K562 (cell line): ENCODE results near the gene FAM193A. TPM values are rescaled to one million over a fixed set of nuclear protein-coding genes. Genes with fewer than 3 reads are reported as not detected.

Experiments
- ATAC-seq: fragments of 200-7000 bp; cut with Tn5 transposase; 3 replicates; pipeline ENCODE4 v1.9.1; 2020; ENCODE audit warnings: moderate library complexity
- BruUV-seq: library from RNA; stranded (reverse); fragments of 400-500 nt; replicated peaks from 2 replicates; lab custom pipeline; 2021; lab: Mats Ljungman, UMichigan
- CTCF ChIA-PET: fragments of 300-600 bp; formaldehyde crosslinking; extraction: SDS; loops from one replicate; lab custom pipeline; 2021; ENCODE audit warnings: low intra/inter-chr PET ratio; lab: Yijun Ruan, JAX
- POLR2A ChIA-PET: fragments of 300-600, 350-650 bp; sonication (Branson Sonifier 250); formaldehyde crosslinking; extraction: SDS; loops from one replicate; lab custom pipeline; 2021; ENCODE audit warnings: antibody characterized with exemption, inconsistent platforms; lab: Yijun Ruan, JAX
- DNase-seq, 4 experiments: peaks; one replicate each; pipeline versions ENCODE4 v3.0.0 to v3.0.0-alpha.2; 2011 to 2018; ENCODE audit warnings: low spot score in 3 of 4, mixed read lengths in 3 of 4; ENCODE audit errors: extremely low read depth in 1 of 4
- FAIRE-seq: peaks from 2 replicates; lab custom pipeline; 2011; peaks lifted over from hg19 to GRCh38; lab: Jason Lieb, UNC
- H2AFZ ChIP-seq: 2 replicates; pipeline ENCODE4 v1.6.0; 2011; ENCODE audit warnings: low read depth, low read length, control low read depth, inconsistent platforms
- H3K27ac ChIP-seq: fragments of 200-600 bp; 3 replicates; pipeline ENCODE4 v1.8.0; 2011; ENCODE audit warnings: low read depth, mild to moderate bottlenecking, control low read depth, inconsistent platforms, low read length, moderate library complexity, mixed read lengths; ENCODE audit errors: extremely low read depth
- H3K27me3 ChIP-seq, 2 experiments: fragments of 300-600 bp in 1 of 2; 2 replicates in 1 of 2; 3 replicates in 1 of 2; pipeline versions ENCODE4 v1.6.0 to v1.8.0; 2011; ENCODE audit warnings: inconsistent platforms in 2 of 2, low read length in 2 of 2, mild to moderate bottlenecking in 1 of 2, mixed read lengths in 1 of 2, moderate library complexity in 1 of 2; ENCODE audit not compliant: control insufficient read depth in 2 of 2, insufficient read depth in 2 of 2
- H3K36me3 ChIP-seq: fragments of 300-600 bp; 3 replicates; pipeline ENCODE4 v1.8.0; 2011; ENCODE audit warnings: mild to moderate bottlenecking, low read length, inconsistent platforms; ENCODE audit not compliant: control insufficient read depth, insufficient read depth
- H3K4me1 ChIP-seq, 2 experiments: fragments of 200-600 bp in 1 of 2; replicated peaks in 1 of 2; 2 replicates in 1 of 2; 3 replicates in 1 of 2; pipeline versions ENCODE4 v1.5.1 to v1.8.0; 2011; ENCODE audit warnings: inconsistent platforms in 2 of 2, low read length in 2 of 2, mild to moderate bottlenecking in 1 of 2, mixed read lengths in 1 of 2, moderate library complexity in 1 of 2; ENCODE audit not compliant: control insufficient read depth in 2 of 2, insufficient read depth in 2 of 2
- H3K4me2 ChIP-seq: 2 replicates; pipeline ENCODE4 v1.6.1; 2011; ENCODE audit warnings: low read length, control low read depth, inconsistent platforms, mixed read lengths; ENCODE audit not compliant: insufficient read depth
- H3K4me3 ChIP-seq: fragments of 200-600 bp; sonication (generic), shearing (Covaris generic); 2 replicates; pipeline ENCODE4 v1.5.1; 2016; ENCODE audit warnings: control low read depth, inconsistent platforms
- H3K79me2 ChIP-seq: fragments of 200-600 bp; 3 replicates; pipeline ENCODE4 v1.8.0; 2011; ENCODE audit warnings: low read length, inconsistent platforms; ENCODE audit not compliant: control insufficient read depth, insufficient read depth
- H3K9ac ChIP-seq, 2 experiments: 2 replicates each; pipeline versions ENCODE4 v1.6.0 to v1.6.1; 2011; ENCODE audit warnings: low read depth in 2 of 2, low read length in 2 of 2, control low read depth in 1 of 2, inconsistent platforms in 1 of 2, mild to moderate bottlenecking in 1 of 2, mixed read lengths in 1 of 2; ENCODE audit not compliant: insufficient read depth in 1 of 2
- H3K9me1 ChIP-seq: one replicate; pipeline ENCODE4 v1.6.0; 2011; ENCODE audit warnings: inconsistent platforms, mild to moderate bottlenecking, low read length, moderate library complexity; ENCODE audit not compliant: control insufficient read depth, insufficient read depth
- H3K9me3 ChIP-seq: replicated peaks from 2 replicates; pipeline ENCODE4 v1.5.1; 2011; ENCODE audit warnings: low read depth, low read length, inconsistent platforms; ENCODE audit not compliant: control insufficient read depth, insufficient read depth
- H4K20me1 ChIP-seq: replicated peaks from 2 replicates; pipeline ENCODE4 v1.6.1; 2011; ENCODE audit warnings: low read length, inconsistent platforms, mixed read lengths; ENCODE audit not compliant: control insufficient read depth, insufficient read depth
- CCAR2 ChIP-seq: fragments of 200-400 bp; formaldehyde crosslinking; IDR thresholded peaks from 2 replicates; pipeline ENCODE4 v1.6.1; 2017; ENCODE audit warnings: mild to moderate bottlenecking, low read depth, low read length
- CREBBP ChIP-seq: IDR thresholded peaks from one replicate; pipeline ENCODE4 v1.6.1; 2012; ENCODE audit warnings: low read depth, mild to moderate bottlenecking, control low read depth, inconsistent platforms, low read length
- ELF1 ChIP-seq: fragments of 200-800 bp; sonication (Bioruptor generic); IDR thresholded peaks from 2 replicates; pipeline ENCODE4 v1.6.1; 2016; ENCODE audit warnings: missing genetic modification characterization, missing compliant biosample characterization
- FOSL1 ChIP-seq: fragments of 200-800 bp; sonication (Bioruptor generic); conservative IDR thresholded peaks from 2 replicates; pipeline ENCODE4 v1.6.1; 2016; ENCODE audit warnings: missing genetic modification characterization, missing compliant biosample characterization
- JUND ChIP-seq, 2 experiments: IDR thresholded peaks; 2 replicates in 1 of 2; 3 replicates in 1 of 2; pipeline ENCODE4 v1.6.1; 2011; ENCODE audit warnings: borderline replicate concordance in 2 of 2, low read depth in 2 of 2, low read length in 2 of 2, improper control_type of control experiment in 1 of 2, missing biosample characterization in 1 of 2, missing genetic modification characterization in 1 of 2, missing genetic modification reagents in 1 of 2
- MTA1 ChIP-seq: fragments of 450-650 bp; IDR thresholded peaks from 2 replicates; pipeline ENCODE4 v1.6.1; 2017; ENCODE audit warnings: borderline replicate concordance
- NR3C1 ChIP-seq: sonication (generic); formaldehyde crosslinking; IDR thresholded peaks from 2 replicates; pipeline ENCODE4 v1.8.1; 2022; ENCODE audit warnings: missing genetic modification reagents
- PTBP1 ChIP-seq: fragments of 200-400 bp; formaldehyde crosslinking; IDR thresholded peaks from 2 replicates; pipeline ENCODE4 v1.6.1; 2017; ENCODE audit warnings: low read depth, low read length
- SMARCC2 ChIP-seq: fragments of 450-650 bp; IDR thresholded peaks from 2 replicates; pipeline ENCODE4 v1.6.1; 2017; ENCODE audit warnings: antibody characterized with exemption, moderate library complexity, mild to moderate bottlenecking, low read depth
- ZC3H8 ChIP-seq: fragments of 450-650 bp; IDR thresholded peaks from 2 replicates; pipeline ENCODE4 v1.6.1; 2017
- ZNF24 ChIP-seq: fragments of 450-650 bp; IDR thresholded peaks from 2 replicates; pipeline ENCODE4 v1.6.1; 2016
- ZNF282 ChIP-seq: sonication (generic); formaldehyde crosslinking; IDR thresholded peaks from 2 replicates; pipeline ENCODE4 v1.8.1; 2023; ENCODE audit warnings: missing genetic modification reagents
- ZNF41 ChIP-seq: fragments of 250-450 bp; sonication (Bioruptor Pico); conservative IDR thresholded peaks from 2 replicates; pipeline ENCODE4 v1.4.0; 2020; ENCODE audit warnings: mild to moderate bottlenecking
- ZNF696 ChIP-seq: fragments of 250-450 bp; sonication (Bioruptor Pico); conservative IDR thresholded peaks from 2 replicates; pipeline ENCODE4 v1.4.0; 2020; ENCODE audit warnings: mild to moderate bottlenecking, moderate library complexity
- whole genome bisulfite sequencing: fragments of 100-300 bp; shearing (Covaris generic); methylation state at CpG from one replicate; pipeline ENCODE4 v1.1.6; 2016; ENCODE audit warnings: low coverage, mixed read lengths; ENCODE audit not compliant: insufficient coverage; ENCODE audit errors: missing lambda C conversion rate; 5-methylcytosine and 5-hydroxymethylcytosine counted together
- in situ Hi-C: fragments of 300-500 bp; cut with MboI; formaldehyde crosslinking; loops from 4 replicates; pipeline ENCODE4 v1.15.0; 2018; ENCODE audit warnings: inconsistent platforms, mixed read lengths
- intact Hi-C: fragments of 100-400 bp; cut with micrococcal nuclease; formaldehyde crosslinking; loops from 2 replicates; pipeline ENCODE4 v1.14.2; 2022
- polyA plus RNA-seq, 8 experiments: library from polyadenylated mRNA; depleted of rRNA in 4 of 8; stranded (reverse) in 5 of 8; unstranded in 3 of 8; fragments of >200 nt; fragmentation: Nextera tagmentation in 2 of 8; fragmentation: Illumina TruSeq in 1 of 8; extraction: Ambion mirVana in 2 of 8; extraction: Trizol in 1 of 8; gene quantifications; 2 replicates each; pipeline versions ENCODE4 v1.2.1 to v1.2.3, GENCODE V29; 2011 to 2014; ENCODE audit warnings: inconsistent platforms in 1 of 8, missing spikeins in 1 of 8
- total RNA-seq, 7 experiments: library from RNA; depleted of rRNA in 6 of 7; stranded (reverse); fragments of >200 nt in 6 of 7; fragmentation: Illumina TruSeq in 2 of 7; extraction: Trizol in 2 of 7; gene quantifications; 2 replicates each; pipeline versions ENCODE4 v1.2.1 to v1.2.3, GENCODE V29; 2011 to 2021; ENCODE audit warnings: low replicate concordance in 1 of 7
- TF ChIP-seq, protein P1 (sequence below): fragments of 450-650 bp; IDR thresholded peaks from one replicate; pipeline ENCODE4 v1.6.1; 2018; ENCODE audit warnings: mild to moderate bottlenecking, moderate library complexity; ENCODE audit not compliant: partially characterized antibody

Gene FAM193A
- total and polyA plus RNA-seq, 9 of the 15 experiments (the other 6 are each of a cell fraction or from before 2014, with no cell fraction given), result 0.46 to 24.6 (median 9.6) TPM

DNA sequence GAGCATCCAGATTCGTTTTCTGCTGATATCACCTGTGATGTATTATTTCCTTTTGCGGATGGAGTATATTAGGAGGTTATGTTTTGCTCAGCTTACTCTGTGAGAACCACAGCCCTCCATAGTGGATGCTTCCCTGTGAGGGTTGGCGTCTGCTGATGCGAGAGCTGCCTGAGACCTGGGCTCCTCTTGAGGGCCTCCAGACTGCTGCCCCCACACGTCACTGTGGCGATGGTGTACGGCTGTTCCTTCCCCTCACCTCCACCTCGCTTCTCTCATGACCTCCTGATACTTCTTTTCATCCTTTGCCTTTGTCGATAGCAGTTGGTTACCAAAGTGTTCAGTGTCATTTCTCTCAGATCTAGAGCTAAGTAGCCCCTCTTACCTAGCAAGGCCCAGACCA is 148.0 kb downstream of the FAM193A start:
- no peaks in the 10 kb centered on the region for H4K20me1 ChIP-seq
- POLR2A ChIA-PET, result no interaction called here
- in situ Hi-C loops (no loop called here), intact Hi-C loops (no loop called here)
- H3K9me1 ChIP-seq, result no peaks in the 10 kb centered on the region
- H3K4me1 ChIP-seq, result no peaks in the 10 kb centered on the region; a peak in 1 of 5 replicates
- no peak overlapping the region for H3K27ac ChIP-seq
- H2AFZ ChIP-seq, result no peak overlapping the region
- no peak overlapping the region for H3K4me2 ChIP-seq
- FAIRE-seq (no peak), DNase-seq (no peak), ATAC-seq (no peak)
- peaks cover 68% of the 10 kb centered on the region for H3K36me3 ChIP-seq
- TF ChIP-seq PTBP1, result no peak
- no peak for TF ChIP-seq ZNF282 (CRISPR knock-in tag)
- no peak for TF ChIP-seq MTA1
- TF ChIP-seq ZNF41 (CRISPR knock-in tag), result no peak
- no peak for TF ChIP-seq CCAR2
- TF ChIP-seq ZNF24, result no peak
- no peak for TF ChIP-seq JUND (IDR thresholded peaks at IDR 0.05; ENCODE audit: borderline replicate concordance, low read depth, low read length)
- TF ChIP-seq JUND (tag; IDR thresholded peaks at IDR 0.05; ENCODE audit: borderline replicate concordance, low read depth, low read length), result no peak
- TF ChIP-seq FOSL1 (tag), result no peak
- no peak for TF ChIP-seq ZNF696 (CRISPR knock-in tag)
- TF ChIP-seq NR3C1 (CRISPR knock-in tag), result no peak
- TF ChIP-seq, protein P1, sequence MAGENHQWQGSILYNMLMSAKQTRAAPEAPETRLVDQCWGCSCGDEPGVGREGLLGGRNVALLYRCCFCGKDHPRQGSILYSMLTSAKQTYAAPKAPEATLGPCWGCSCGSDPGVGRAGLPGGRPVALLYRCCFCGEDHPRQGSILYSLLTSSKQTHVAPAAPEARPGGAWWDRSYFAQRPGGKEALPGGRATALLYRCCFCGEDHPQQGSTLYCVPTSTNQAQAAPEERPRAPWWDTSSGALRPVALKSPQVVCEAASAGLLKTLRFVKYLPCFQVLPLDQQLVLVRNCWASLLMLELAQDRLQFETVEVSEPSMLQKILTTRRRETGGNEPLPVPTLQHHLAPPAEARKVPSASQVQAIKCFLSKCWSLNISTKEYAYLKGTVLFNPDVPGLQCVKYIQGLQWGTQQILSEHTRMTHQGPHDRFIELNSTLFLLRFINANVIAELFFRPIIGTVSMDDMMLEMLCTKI, result no peak
- TF ChIP-seq SMARCC2, result no peak
- no peak for TF ChIP-seq CREBBP
- TF ChIP-seq ZC3H8, result no peak
- TF ChIP-seq ELF1 (tag), result no peak
- no peaks in the 10 kb centered on the region for H3K27me3 ChIP-seq
- no peak overlapping the region for H3K4me3 ChIP-seq
- H3K9me3 ChIP-seq, result no peaks in the 10 kb centered on the region
- H3K9ac ChIP-seq, result 0 out of 4 replicates have a peak overlapping the region, but pooled peaks of 1 of the 2 experiments have one; percentile 4
- no peaks in the 10 kb centered on the region for H3K79me2 ChIP-seq
- BruUV-seq, result no TSS peak
- CTCF ChIA-PET, result no interaction called here
- 89% methylated on average over 9 of the region's 9 CpGs for WGBS
